HG02678 (cell line): Measurements from ENCODE around the gene LRGUK.

Experiments used
- ATAC-seq: cut with Tn5 transposase; IDR thresholded peaks from one replicate; pipeline ENCODE4 v1.9.1; 2021; ENCODE audit warnings: mild to moderate bottlenecking, moderate library complexity; ENCODE audit not compliant: unreplicated experiment

The LRGUK gene

GRCh38 chr7:134122980-134123379, 4.2 kb upstream of the LRGUK start:
- no peak for ATAC-seq

GRCh38 chr7:134126146-134126545, 994 bp upstream of the LRGUK start:
- ATAC-seq = no peak

GRCh38 chr7:134126596-134126965, 559 bp upstream of the LRGUK start:
- ATAC-seq = no peak

GRCh38 chr7:134128829-134129228, 1.7 kb downstream of the LRGUK start:
- ATAC-seq = no peak

GRCh38 chr7:134129856-134130523, 2.9 kb downstream of the LRGUK start:
- ATAC-seq = no peak

- no peak for ATAC-seq
These were observed 6.9 kb downstream of the LRGUK start for GRCh38 chr7:134134004-134134403.

GRCh38 chr7:134140889-134141867, 14.0 kb downstream of the LRGUK start:
- peak; percentile 90 for ATAC-seq

- ATAC-seq = no peak
These were observed 14.7 kb downstream of the LRGUK start for GRCh38 chr7:134141868-134142264.

GRCh38 chr7:134153493-134154136, 26.5 kb downstream of the LRGUK start:
- no peak for ATAC-seq

- no peak for ATAC-seq
These were observed 27.5 kb downstream of the LRGUK start for GRCh38 chr7:134154581-134155130.

GRCh38 chr7:134155206-134155605, 28.1 kb downstream of the LRGUK start:
- no peak for ATAC-seq

- ATAC-seq = no peak
These were observed 28.7 kb downstream of the LRGUK start for GRCh38 chr7:134155871-134156270.

- no peak for ATAC-seq
These were observed 38.1 kb downstream of the LRGUK start for GRCh38 chr7:134165252-134165651.

- ATAC-seq = no peak
These were observed 40.1 kb downstream of the LRGUK start for GRCh38 chr7:134167250-134167649.

GRCh38 chr7:134167841-134168240, 40.7 kb downstream of the LRGUK start:
- no peak for ATAC-seq

GRCh38 chr7:134174795-134175261, 47.7 kb downstream of the LRGUK start:
- peak; percentile 86 for ATAC-seq

- no peak for ATAC-seq
These were observed 48.3 kb downstream of the LRGUK start for GRCh38 chr7:134175334-134176036.

GRCh38 chr7:134176037-134176350, 48.9 kb downstream of the LRGUK start:
- ATAC-seq = no peak

- no peak for ATAC-seq
These were observed 52.2 kb downstream of the LRGUK start for GRCh38 chr7:134179036-134180011.

GRCh38 chr7:134180376-134180775, 53.2 kb downstream of the LRGUK start:
- ATAC-seq = no peak
